ENCODE results near the gene MST1.
A peak's percentile ranks its signal among the peaks of the same experiment; 100 is the strongest.
"Not testable (repeated sequence)": the region's sequence is repeated elsewhere in the genome, so short reads cannot be mapped to it uniquely, and the experiment has no call there.

Gene MST1

DNA sequence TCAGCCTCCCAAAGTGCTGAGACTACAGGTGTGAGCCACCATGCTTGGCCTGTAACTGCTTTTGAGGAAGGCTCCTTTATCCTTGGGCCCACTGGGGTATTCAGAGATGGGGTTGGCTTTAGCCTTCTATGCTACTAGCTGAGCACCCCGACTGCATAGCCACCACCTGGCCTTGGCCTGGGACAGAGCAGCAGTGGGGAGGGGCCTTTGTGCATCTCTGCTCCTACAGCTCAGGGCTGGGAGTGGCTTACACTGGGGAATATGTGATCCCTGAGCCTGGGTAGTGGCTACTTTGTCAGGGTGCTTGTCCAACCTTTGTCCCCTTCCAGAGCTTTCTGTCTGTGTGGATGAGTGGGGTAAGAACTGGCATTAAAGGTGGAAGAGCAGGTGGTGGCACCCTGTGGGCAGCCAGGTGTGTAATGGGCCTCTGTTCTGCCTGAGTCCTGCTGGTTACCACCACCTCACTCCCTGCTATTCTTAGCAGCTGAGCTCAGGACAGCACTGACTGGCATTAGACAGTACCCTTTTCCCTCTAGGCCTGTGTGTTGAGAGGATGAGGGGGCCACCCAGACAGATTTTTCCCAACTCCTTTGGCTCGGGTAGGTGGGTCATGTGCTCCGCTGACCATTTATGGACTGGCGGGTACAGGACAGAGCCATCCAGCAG is 6.2 kb upstream of the MST1 start:
- H3K4me1 ChIP-seq (ENCODE audit: control insufficient read depth, insufficient read depth, low read length); H3K4me3 ChIP-seq (ENCODE audit: low read depth, low read length); H3K27ac ChIP-seq (ENCODE audit: extremely low read depth, low read depth, low read length); H3K9me3 ChIP-seq (ENCODE audit: control insufficient read depth, insufficient read depth, low read depth, low read length); POLR2A ChIA-PET: not testable (repeated sequence)
- CTCF ChIA-PET = interaction anchor here (0.6 kb wide), 1 partner anchor 11 kb away, joined by 3 read pairs; no protein-coding TSS in a partner anchor
- peaks cover 0 to 37% of the 10 kb centered on the region in 2 experiments; a peak in 1 of 3 replicates for H3K36me3 ChIP-seq (ENCODE audit: control insufficient read depth in 2 of 2, insufficient read depth in 1 of 2, low read length in 2 of 2)

GRCh38 chr3:49694409-49695070 is 5.3 kb upstream of the MST1 start:
- H3K9me3 ChIP-seq (ENCODE audit: control insufficient read depth, insufficient read depth, low read depth, low read length); POLR2A ChIA-PET; H3K27ac ChIP-seq (ENCODE audit: extremely low read depth, low read depth, low read length); CTCF ChIA-PET; H3K4me1 ChIP-seq (ENCODE audit: control insufficient read depth, insufficient read depth, low read length); H3K4me3 ChIP-seq (ENCODE audit: low read depth, low read length): not testable (repeated sequence)
- H3K36me3 ChIP-seq (ENCODE audit: control insufficient read depth in 2 of 2, insufficient read depth in 1 of 2, low read length in 2 of 2) = peaks cover 0 to 27% of the 10 kb centered on the region in 2 experiments; a peak in 1 of 3 replicates

GRCh38 chr3:49691481-49691880 is 2.2 kb upstream of the MST1 start:
- H3K36me3 ChIP-seq (ENCODE audit: control insufficient read depth in 2 of 2, insufficient read depth in 1 of 2, low read length in 2 of 2); H3K4me1 ChIP-seq (ENCODE audit: control insufficient read depth, insufficient read depth, low read length); H3K9me3 ChIP-seq (ENCODE audit: control insufficient read depth, insufficient read depth, low read depth, low read length); POLR2A ChIA-PET; H3K27ac ChIP-seq (ENCODE audit: extremely low read depth, low read depth, low read length); H3K4me3 ChIP-seq (ENCODE audit: low read depth, low read length); CTCF ChIA-PET: not testable (repeated sequence)

DNA sequence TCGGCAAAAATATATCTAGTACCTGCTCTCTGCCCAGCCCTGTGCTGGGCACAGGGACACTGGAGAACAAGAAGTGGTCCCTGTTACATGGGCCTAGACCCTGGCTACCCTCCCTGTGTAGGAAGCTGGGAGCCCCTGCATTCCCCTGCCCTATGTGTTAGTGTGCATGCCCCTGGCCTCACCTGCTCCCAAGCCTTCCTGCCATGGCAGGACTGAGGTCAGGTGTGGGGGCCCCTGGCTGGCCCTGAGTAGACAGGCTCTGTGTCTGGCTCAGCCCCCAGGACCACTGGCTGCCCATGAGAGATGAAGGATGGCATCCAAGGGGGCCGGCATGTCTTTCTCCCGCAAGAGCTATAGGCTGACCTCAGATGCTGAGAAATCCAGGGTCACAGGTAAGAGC is 1.6 kb upstream of the MST1 start:
- H3K36me3 ChIP-seq (ENCODE audit: control insufficient read depth in 2 of 2, insufficient read depth in 1 of 2, low read length in 2 of 2); H3K9me3 ChIP-seq (ENCODE audit: control insufficient read depth, insufficient read depth, low read depth, low read length); H3K4me3 ChIP-seq (ENCODE audit: low read depth, low read length); H3K4me1 ChIP-seq (ENCODE audit: control insufficient read depth, insufficient read depth, low read length); POLR2A ChIA-PET; H3K27ac ChIP-seq (ENCODE audit: extremely low read depth, low read depth, low read length); CTCF ChIA-PET: not testable (repeated sequence)

DNA sequence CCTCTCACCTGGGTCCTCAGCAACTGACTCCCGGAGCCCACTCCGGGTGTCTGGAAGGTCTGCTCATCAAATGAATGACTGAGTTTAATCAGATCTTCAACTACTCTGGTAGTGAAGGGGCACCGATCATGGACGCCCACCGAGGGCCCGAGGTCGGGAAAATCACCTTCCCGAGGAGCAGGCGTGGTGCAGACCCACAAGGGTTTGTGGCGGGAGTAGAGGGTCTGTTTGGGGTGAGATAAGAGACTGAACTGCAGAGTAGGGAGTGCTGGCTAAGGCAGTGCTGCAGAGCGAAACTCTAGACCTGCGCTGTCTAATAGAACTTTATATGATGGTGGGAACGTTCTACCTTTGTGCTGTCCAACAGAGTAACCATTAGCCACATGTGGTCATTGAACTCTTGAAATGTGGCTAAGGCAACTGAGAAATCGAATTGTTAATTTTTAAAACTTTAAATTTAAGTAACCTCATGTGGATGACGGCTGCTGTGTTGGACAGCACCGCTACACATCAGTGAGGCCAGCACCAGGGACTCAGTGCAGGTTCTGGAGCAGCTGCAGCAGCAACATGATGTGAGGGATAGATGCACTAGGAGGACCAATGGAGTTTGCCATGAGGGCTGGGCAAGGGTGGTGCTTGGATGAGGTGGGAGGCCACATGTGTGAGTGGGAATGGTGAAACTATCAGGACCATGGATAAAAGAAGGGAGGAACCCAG is 792 bp upstream of the MST1 start:
- Histone ChIP-seq H3K27ac (ENCODE audit: extremely low read depth, low read depth, low read length) (peak overlapping the region; percentile 71; the same call in 1 of the 2 replicates), H3K4me3 (ENCODE audit: low read depth, low read length) (peak overlapping the region; percentile 65)
- H3K9me3 ChIP-seq (ENCODE audit: control insufficient read depth, insufficient read depth, low read depth, low read length); CTCF ChIA-PET; H3K36me3 ChIP-seq (ENCODE audit: control insufficient read depth in 2 of 2, insufficient read depth in 1 of 2, low read length in 2 of 2); H3K4me1 ChIP-seq (ENCODE audit: control insufficient read depth, insufficient read depth, low read length): not testable (repeated sequence)
- POLR2A ChIA-PET = interaction anchor here (1.4 kb wide), 1 partner anchor 10 kb away, joined by 4 read pairs; no protein-coding TSS in a partner anchor
- TF ChIP-seq ZNF600 (tag by site-specific recombination; IDR thresholded peaks at IDR 0.05) = peak; percentile 71
- peak; percentile 6; the same call in 1 of the 2 replicates for TF ChIP-seq ZNF335 (tag by site-specific recombination; conservative IDR thresholded peaks at IDR 0.05)
- TF ChIP-seq REST (tag by site-specific recombination; IDR thresholded peaks at IDR 0.05) = peak; percentile 85
- 0 out of 2 replicates have a peak, but pooled peaks have one; percentile 29 for TF ChIP-seq ZNF16 (tag by site-specific recombination; IDR thresholded peaks at IDR 0.05; ENCODE audit: low read depth)

DNA sequence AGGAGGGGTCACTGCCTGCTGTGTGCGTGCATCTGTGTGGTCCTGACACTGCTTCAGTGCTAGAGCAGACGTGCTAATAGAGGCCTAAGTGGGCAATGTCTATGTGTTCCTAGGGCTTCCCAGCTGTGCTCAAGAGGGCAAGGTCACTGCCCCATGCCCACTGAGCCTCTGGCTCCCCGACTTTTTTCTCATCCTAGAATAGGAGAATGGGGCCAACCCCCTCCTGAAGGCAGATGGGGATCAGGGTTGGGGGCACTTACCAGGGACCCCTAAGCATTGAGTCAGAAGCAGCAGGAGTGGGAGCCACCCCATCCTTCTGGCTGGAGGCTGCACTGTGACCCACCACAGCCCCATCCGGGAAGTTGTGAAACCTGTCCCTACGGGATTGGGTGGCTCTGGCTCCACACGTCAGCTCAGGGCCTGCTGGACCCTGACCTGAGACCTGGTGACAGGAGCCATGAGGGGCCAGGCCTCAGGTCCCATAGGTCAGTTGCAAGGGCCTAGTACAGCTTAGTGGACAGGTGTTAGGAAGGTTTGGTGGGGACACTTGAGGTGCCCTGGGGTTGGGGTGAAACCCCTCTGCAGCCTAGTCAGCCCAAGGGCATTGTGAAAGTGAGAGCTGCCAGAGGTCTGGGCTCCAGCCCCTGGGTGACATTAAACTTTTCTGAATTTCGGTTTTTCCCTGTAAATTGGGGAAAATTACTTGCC is 782 bp downstream of the MST1 start:
- not testable (repeated sequence) for H3K4me3 ChIP-seq (ENCODE audit: low read depth, low read length); H3K9me3 ChIP-seq (ENCODE audit: control insufficient read depth, insufficient read depth, low read depth, low read length); H3K4me1 ChIP-seq (ENCODE audit: control insufficient read depth, insufficient read depth, low read length)
- POLR2A ChIA-PET = interaction anchor here (1.4 kb wide), 1 partner anchor 8 kb away, joined by 4 read pairs; no protein-coding TSS in a partner anchor
- Histone ChIP-seq H3K36me3 (ENCODE audit: control insufficient read depth in 2 of 2, insufficient read depth in 1 of 2, low read length in 2 of 2) (peaks cover 0 to 13% of the 10 kb centered on the region in 2 experiments; a peak in 1 of 3 replicates), H3K27ac (ENCODE audit: extremely low read depth, low read depth, low read length) (peak overlapping the region; percentile 71; the same call in 1 of the 2 replicates)
- CTCF ChIA-PET = interaction anchor here (1.1 kb wide), 1 partner anchor 149 kb away, joined by 5 read pairs; no protein-coding TSS in a partner anchor

GRCh38 chr3:49687424-49687795 is 1.9 kb downstream of the MST1 start:
- H3K9me3 ChIP-seq (ENCODE audit: control insufficient read depth, insufficient read depth, low read depth, low read length); H3K27ac ChIP-seq (ENCODE audit: extremely low read depth, low read depth, low read length); H3K4me1 ChIP-seq (ENCODE audit: control insufficient read depth, insufficient read depth, low read length); POLR2A ChIA-PET; CTCF ChIA-PET; H3K4me3 ChIP-seq (ENCODE audit: low read depth, low read length): not testable (repeated sequence)
- H3K36me3 ChIP-seq (ENCODE audit: control insufficient read depth in 2 of 2, insufficient read depth in 1 of 2, low read length in 2 of 2) = peaks cover 0 to 24% of the 10 kb centered on the region in 2 experiments; a peak in 1 of 3 replicates

DNA sequence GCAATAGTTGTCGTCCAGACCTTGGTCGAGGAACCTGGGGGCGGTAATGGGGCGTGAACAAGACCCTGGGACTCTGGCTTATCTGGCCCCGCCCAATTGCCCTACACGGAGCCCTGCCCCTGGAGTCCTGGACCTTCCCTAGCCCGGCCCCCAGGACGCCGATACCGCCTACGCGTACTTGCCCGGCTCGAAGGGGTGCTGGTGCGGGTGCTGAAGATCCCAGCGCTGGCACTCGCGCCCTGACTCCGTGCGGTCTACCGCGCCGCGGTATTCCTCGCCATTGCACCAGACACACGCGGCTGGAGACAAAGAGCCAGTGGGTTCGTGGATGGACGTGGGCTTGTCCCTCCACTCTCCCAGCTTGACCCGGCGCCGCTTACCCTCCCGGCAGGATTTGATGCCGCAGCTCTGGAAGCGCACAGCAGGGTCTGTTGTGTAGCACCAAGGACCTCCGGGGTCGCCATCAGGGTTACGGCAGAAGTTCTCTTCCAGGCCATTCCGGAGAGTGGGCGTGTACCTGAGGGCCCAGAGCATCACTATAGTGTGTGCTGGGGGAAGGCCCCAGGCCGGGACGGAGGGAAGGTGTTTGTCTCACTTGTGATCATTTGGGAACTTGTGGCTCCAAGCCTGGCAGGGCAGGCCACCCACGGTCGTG is 2.4 kb downstream of the MST1 start:
- H3K27ac ChIP-seq (ENCODE audit: extremely low read depth, low read depth, low read length); CTCF ChIA-PET; H3K9me3 ChIP-seq (ENCODE audit: control insufficient read depth, insufficient read depth, low read depth, low read length); POLR2A ChIA-PET; H3K4me1 ChIP-seq (ENCODE audit: control insufficient read depth, insufficient read depth, low read length): not testable (repeated sequence)
- Histone ChIP-seq H3K36me3 (ENCODE audit: control insufficient read depth in 2 of 2, insufficient read depth in 1 of 2, low read length in 2 of 2) (peaks cover 0 to 29% of the 10 kb centered on the region in 2 experiments; a peak in 1 of 3 replicates), H3K4me3 (ENCODE audit: low read depth, low read length) (peak overlapping the region; percentile 15; the same call in 1 of the 2 replicates)

Measured in HEK293 (cell line).